Activated CD8-positive, alpha-beta memory T cell treated with anti-CD3 and anti-CD28 coated beads, Interleukin-2, amount 10 ng/mL, durations not matched to agents 7 days and 5 days (primary cell): ENCODE measurements around the gene ALDH16A1. TPM values are rescaled to one million over a fixed set of nuclear protein-coding genes. Genes with fewer than 3 reads are reported as not detected.

Experiments used
- ATAC-seq: fragments of 150-1000 bp; cut with Tn5 transposase; one replicate; pipeline ENCODE4 v1.10.0; 2021; ENCODE audit warnings: moderate library complexity
- CTCF ChIA-PET: fragments of 350-600 bp; sonication (Branson Sonifier 250); formaldehyde crosslinking; loops from one replicate; lab custom pipeline; 2021; ENCODE audit warnings: antibody characterized with exemption; lab: Charles Lee
- DNase-seq: peaks from one replicate; pipeline ENCODE4 v3.0.0-alpha.2; 2020
- H3K27ac Mint-ChIP-seq: one replicate; pipeline ENCODE4 v1.8.0; 2021; ENCODE audit warnings: mild to moderate bottlenecking, mixed read lengths
- H3K27me3 Mint-ChIP-seq: one replicate; pipeline ENCODE4 v1.8.0; 2021; ENCODE audit warnings: mixed read lengths
- H3K36me3 Mint-ChIP-seq: one replicate; pipeline ENCODE4 v1.8.0; 2021; ENCODE audit warnings: mild to moderate bottlenecking, mixed read lengths
- H3K4me1 Mint-ChIP-seq: one replicate; pipeline ENCODE4 v1.8.0; 2021; ENCODE audit warnings: mixed read lengths
- H3K4me3 Mint-ChIP-seq: one replicate; pipeline ENCODE4 v1.8.0; 2021; ENCODE audit warnings: mild to moderate bottlenecking, moderate library complexity, mixed read lengths
- H3K9me3 Mint-ChIP-seq: one replicate; pipeline ENCODE4 v1.8.0; 2022; ENCODE audit warnings: low read depth, mixed read lengths
- total RNA-seq, 2 experiments: library from RNA; stranded (reverse); gene quantifications; one replicate each; pipeline ENCODE4 v1.2.3, GENCODE V29; 2021

ALDH16A1 gene
- 10 to 100 TPM; 37.2 to 45.2 TPM for total RNA-seq

DNA sequence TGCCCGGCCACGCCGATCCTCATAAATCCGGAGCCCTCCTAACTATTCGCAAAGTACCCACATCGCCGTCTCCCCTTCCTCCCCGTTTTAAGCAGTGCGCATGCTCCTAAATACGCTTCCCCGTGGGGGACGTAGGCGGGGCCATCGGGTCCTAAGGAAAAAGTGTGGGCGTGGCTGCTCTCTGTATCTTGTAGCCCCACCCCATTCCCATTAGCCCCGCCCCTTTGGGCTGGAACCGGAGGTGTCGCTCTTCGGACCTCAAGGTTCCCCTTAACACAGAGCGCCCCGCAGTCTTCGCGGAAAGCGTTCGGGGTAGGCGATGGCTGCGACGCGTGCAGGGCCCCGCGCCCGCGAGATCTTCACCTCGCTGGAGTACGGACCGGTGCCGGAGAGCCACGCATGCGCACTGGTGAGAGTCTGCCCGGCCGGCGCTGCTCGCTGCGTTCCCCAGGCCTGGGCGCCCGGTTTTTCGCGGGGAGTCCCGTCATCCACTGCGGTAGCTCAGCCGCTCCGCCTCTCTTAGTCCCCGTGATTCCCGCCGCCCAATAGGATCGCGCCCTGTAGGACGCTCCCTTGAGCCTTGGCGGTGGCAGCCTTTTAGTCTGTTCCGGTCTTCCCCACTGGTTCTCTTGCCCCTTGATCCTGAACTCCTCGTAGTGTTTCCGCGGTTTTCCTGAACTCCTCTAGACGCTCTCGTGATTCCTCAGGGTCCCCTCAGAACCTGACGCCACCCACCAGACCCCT, at the start of gene ALDH16A1:
Gene ALDH16A1 (plus strand): TSS at position 213 of the 744 bp plus-strand sequence. CDS start 107 bp downstream, at position 320.
- Mint-ChIP-seq H3K4me3 (peak within 1 kb of the TSS; percentile 99), H3K27me3 (no peaks in the 10 kb centered on the region), H3K4me1 (peaks cover 63% of the 10 kb centered on the region), H3K36me3 (peaks cover 26% of the 10 kb centered on the region), H3K27ac (peak within 1 kb of the TSS; percentile 100), H3K9me3 (no peaks in the 10 kb centered on the region)
- peak; percentile 99 for DNase-seq
- ATAC-seq: peak; percentile 88
- CTCF ChIA-PET: interaction anchor here (0.9 to 14.2 kb wide), 9 partner anchors 8 to 356 kb away, joined by 3 to 185 read pairs (median 7); partner anchors contain the start of gene FLT3LG

DNA sequence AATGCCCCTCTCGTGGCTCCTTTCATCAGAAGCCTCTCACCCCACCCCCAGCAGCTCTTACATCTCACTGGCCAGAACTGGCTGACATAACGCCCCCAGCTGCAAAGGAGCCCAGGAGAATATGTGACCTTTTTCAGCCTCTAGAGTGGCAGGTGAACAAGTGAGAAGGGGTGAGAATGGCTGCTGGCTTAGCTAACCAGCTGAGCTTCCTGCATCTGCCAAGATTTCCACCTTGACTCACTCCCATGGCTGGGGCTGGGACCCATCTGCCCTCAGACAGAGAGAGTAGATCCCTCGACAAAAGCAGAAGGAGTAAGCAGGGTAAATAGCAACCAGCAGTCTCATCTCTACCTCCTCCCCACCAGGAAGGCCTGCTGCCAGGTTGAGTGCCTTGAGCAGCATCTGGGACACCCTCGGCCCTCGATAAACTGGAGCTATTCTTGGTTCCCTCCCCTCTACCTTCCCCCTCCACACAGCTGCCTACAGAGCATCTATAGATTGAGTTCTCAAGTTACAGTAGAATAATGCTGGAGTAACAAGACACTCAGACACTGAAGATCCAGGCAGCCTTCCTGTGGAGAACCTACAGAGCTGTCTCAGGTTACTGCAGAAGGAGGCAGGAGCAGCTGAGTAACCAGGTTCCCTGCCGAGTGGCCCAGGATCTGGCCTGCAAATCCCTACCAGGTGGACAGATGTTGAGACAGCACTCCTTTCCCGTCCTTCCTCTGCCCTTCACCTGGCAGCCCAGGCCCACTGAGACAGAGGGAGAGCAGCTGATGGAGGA, 49.4 kb upstream of the ALDH16A1 start:
- Mint-ChIP-seq H3K4me3 (no peak overlapping the region), H3K27ac (no peak overlapping the region), H3K4me1 (peaks cover 12% of the 10 kb centered on the region), H3K9me3 (no peaks in the 10 kb centered on the region), H3K27me3 (no peaks in the 10 kb centered on the region), H3K36me3 (no peaks in the 10 kb centered on the region)
- CTCF ChIA-PET: interaction anchor here (1.0 to 1.6 kb wide), 2 partner anchors 33 to 67 kb away, joined by 3 to 5 read pairs; no protein-coding TSS in a partner anchor
- no peak for DNase-seq
- no peak for ATAC-seq

DNA sequence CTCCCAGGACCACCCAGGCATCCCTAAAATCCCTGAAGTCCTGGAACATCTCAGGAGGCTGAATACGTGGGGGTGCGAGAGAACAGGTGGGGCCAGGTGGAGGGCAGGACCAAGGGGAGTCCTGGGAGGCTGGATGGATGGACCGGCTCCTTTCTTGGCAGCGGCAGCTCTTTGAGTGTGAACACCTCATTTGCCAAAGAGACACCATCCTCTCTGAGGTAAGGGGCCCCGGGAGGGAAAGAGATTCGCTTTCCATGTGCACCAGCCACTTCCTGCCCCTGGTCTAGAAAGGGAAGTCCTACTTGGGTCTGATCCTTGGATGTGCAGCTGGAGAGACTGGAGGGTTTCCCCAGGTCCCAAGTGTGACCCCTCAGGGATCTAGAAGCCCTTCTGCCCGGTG, 45.9 kb upstream of the ALDH16A1 start:
- Mint-ChIP-seq H3K27me3 (no peaks in the 10 kb centered on the region), H3K4me3 (no peak overlapping the region), H3K4me1 (peaks cover 39% of the 10 kb centered on the region), H3K27ac (no peak overlapping the region), H3K36me3 (no peaks in the 10 kb centered on the region), H3K9me3 (no peaks in the 10 kb centered on the region)
- CTCF ChIA-PET: interaction anchor here (1.4 to 2.7 kb wide), 6 partner anchors 12 to 67 kb away, joined by 3 to 11 read pairs (median 4); partner anchors contain the start of genes FLT3LG and GFY
- no peak for ATAC-seq
- DNase-seq: no peak

GRCh38 chr19:49407482-49408015, 45.5 kb upstream of the ALDH16A1 start:
- H3K9me3 Mint-ChIP-seq: no peaks in the 10 kb centered on the region
- CTCF ChIA-PET: interaction anchor here (1.5 to 2.7 kb wide), 4 partner anchors 11 to 66 kb away, joined by 3 to 11 read pairs (median 4); partner anchors contain the start of genes FLT3LG and GFY
- no peak for DNase-seq
- no peak overlapping the region for H3K4me3 Mint-ChIP-seq
- H3K4me1 Mint-ChIP-seq: peaks cover 41% of the 10 kb centered on the region
- H3K36me3 Mint-ChIP-seq: no peaks in the 10 kb centered on the region
- H3K27ac Mint-ChIP-seq: no peak overlapping the region
- H3K27me3 Mint-ChIP-seq: no peaks in the 10 kb centered on the region
- ATAC-seq: no peak

- no peaks in the 10 kb centered on the region for H3K27me3 Mint-ChIP-seq
- DNase-seq: no peak
- peak overlapping the region; percentile 85 for H3K27ac Mint-ChIP-seq
- ATAC-seq: no peak
- CTCF ChIA-PET: interaction anchor here (0.5 to 2.3 kb wide), 10 partner anchors 10 to 138 kb away, joined by 3 to 11 read pairs (median 4); partner anchors contain the start of gene GFY
- H3K4me3 Mint-ChIP-seq: peak overlapping the region; percentile 51
- H3K9me3 Mint-ChIP-seq: no peaks in the 10 kb centered on the region
- no peaks in the 10 kb centered on the region for H3K36me3 Mint-ChIP-seq
- H3K4me1 Mint-ChIP-seq: peaks cover 41% of the 10 kb centered on the region
Observed at GRCh38 chr19:49408816-49409440, 44.1 kb upstream of the ALDH16A1 start.

- ATAC-seq (peak; percentile 84), DNase-seq (peak; percentile 72)
- Mint-ChIP-seq H3K4me1 (peaks cover 41% of the 10 kb centered on the region), H3K27me3 (no peaks in the 10 kb centered on the region), H3K27ac (peak overlapping the region; percentile 85), H3K9me3 (no peaks in the 10 kb centered on the region), H3K4me3 (peak overlapping the region; percentile 51), H3K36me3 (no peaks in the 10 kb centered on the region)
- CTCF ChIA-PET: interaction anchor here (0.5 to 2.3 kb wide), 14 partner anchors 9 to 137 kb away, joined by 3 to 11 read pairs (median 4); partner anchors contain the start of gene GFY
Observed at GRCh38 chr19:49409441-49410029, 43.5 kb upstream of the ALDH16A1 start.

GRCh38 chr19:49411681-49412326, 41.2 kb upstream of the ALDH16A1 start:
- Mint-ChIP-seq H3K27me3 (peaks cover 3% of the 10 kb centered on the region), H3K4me1 (peaks cover 39% of the 10 kb centered on the region), H3K9me3 (no peaks in the 10 kb centered on the region), H3K36me3 (no peaks in the 10 kb centered on the region), H3K4me3 (no peak overlapping the region), H3K27ac (no peak overlapping the region)
- DNase-seq (no peak), ATAC-seq (no peak)
- CTCF ChIA-PET: interaction anchor here (0.7 to 1.6 kb wide), 4 partner anchors 10 to 213 kb away, joined by 3 to 5 read pairs (median 4); no protein-coding TSS in a partner anchor

- CTCF ChIA-PET: interaction anchor here (1.1 to 1.4 kb wide), 3 partner anchors 9 to 57 kb away, joined by 3 to 5 read pairs (median 4); no protein-coding TSS in a partner anchor
- H3K9me3 Mint-ChIP-seq: no peaks in the 10 kb centered on the region
- H3K27me3 Mint-ChIP-seq: peaks cover 15% of the 10 kb centered on the region
- no peaks in the 10 kb centered on the region for H3K36me3 Mint-ChIP-seq
- DNase-seq (no peak), ATAC-seq (no peak)
- H3K4me1 Mint-ChIP-seq: peaks cover 31% of the 10 kb centered on the region
- H3K27ac Mint-ChIP-seq: no peak overlapping the region
- no peak overlapping the region for H3K4me3 Mint-ChIP-seq
Observed at GRCh38 chr19:49413348-49413747, 39.7 kb upstream of the ALDH16A1 start.

- DNase-seq (no peak), ATAC-seq (no peak)
- Mint-ChIP-seq H3K27ac (no peak overlapping the region), H3K9me3 (no peaks in the 10 kb centered on the region), H3K36me3 (no peaks in the 10 kb centered on the region), H3K4me3 (no peak overlapping the region), H3K27me3 (peaks cover 23% of the 10 kb centered on the region), H3K4me1 (peaks cover 23% of the 10 kb centered on the region)
- CTCF ChIA-PET: interaction anchor here (1.1 to 1.4 kb wide), 3 partner anchors 8 to 56 kb away, joined by 4 to 5 read pairs (median 5); no protein-coding TSS in a partner anchor
Observed at GRCh38 chr19:49414256-49414655, 38.8 kb upstream of the ALDH16A1 start.

DNA sequence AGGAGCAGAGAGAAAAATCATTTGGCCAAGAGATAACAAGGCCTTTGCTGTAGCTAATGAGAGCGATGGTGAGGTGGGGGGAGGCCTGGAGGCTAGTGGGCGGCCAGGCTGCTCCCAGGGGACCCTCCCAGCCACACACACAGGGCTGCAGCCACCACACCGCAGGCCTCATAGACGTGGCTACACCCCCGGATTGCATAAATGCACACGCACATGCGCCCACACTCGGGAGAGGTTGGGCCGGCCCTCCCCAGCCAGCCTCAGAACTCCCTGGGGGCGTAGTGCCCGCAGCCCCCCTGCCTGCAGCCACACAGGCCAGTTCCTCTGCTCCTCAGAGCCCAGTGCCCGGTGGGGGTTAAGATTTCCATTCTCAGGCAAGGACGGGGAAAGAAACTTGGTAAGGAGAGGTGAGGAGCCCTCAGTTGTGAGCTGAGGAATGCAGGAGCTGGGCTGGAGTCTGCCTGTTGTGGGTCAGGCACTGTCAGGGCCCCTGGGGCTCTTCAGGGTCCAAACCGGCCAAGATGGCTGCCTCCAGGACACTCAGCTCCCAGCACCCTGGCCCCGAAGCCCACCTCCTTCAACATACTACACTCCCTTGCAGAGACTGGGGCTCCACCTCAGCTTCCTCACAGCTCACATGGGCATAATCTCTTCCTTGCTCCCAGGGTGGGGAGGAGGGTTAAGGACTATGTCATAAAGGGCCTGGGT, 37.8 kb upstream of the ALDH16A1 start:
- no peak overlapping the region for H3K27ac Mint-ChIP-seq
- DNase-seq (no peak), ATAC-seq (no peak)
- H3K27me3 Mint-ChIP-seq: peaks cover 33% of the 10 kb centered on the region
- H3K4me1 Mint-ChIP-seq: peaks cover 13% of the 10 kb centered on the region
- H3K4me3 Mint-ChIP-seq: no peak overlapping the region
- no peaks in the 10 kb centered on the region for H3K9me3 Mint-ChIP-seq
- no peaks in the 10 kb centered on the region for H3K36me3 Mint-ChIP-seq
- CTCF ChIA-PET: no interaction called here

DNA sequence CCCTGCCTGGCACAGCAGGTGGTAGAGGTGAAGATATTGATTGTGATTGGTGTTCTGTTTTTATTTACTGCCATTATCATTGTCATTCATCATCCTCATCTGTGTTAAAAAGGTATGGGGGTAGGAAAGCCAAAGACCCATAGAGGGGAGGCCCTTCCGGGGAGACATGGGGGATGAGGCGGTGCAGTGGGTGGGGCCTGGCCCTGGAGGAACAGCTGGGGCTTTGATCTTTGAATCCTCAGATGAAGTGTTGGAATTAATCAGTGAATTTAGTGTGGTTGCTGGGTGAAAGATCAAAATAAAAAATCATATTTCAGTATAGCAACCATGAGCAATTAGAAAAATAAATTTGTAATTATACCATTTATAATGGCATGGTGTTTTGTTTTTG, 37.2 kb upstream of the ALDH16A1 start:
- no peaks in the 10 kb centered on the region for H3K36me3 Mint-ChIP-seq
- ATAC-seq: no peak
- no peaks in the 10 kb centered on the region for H3K9me3 Mint-ChIP-seq
- H3K4me3 Mint-ChIP-seq: no peak overlapping the region
- H3K27ac Mint-ChIP-seq: no peak overlapping the region
- H3K27me3 Mint-ChIP-seq: peaks cover 38% of the 10 kb centered on the region
- peaks cover 12% of the 10 kb centered on the region for H3K4me1 Mint-ChIP-seq
- CTCF ChIA-PET: no interaction called here
- no peak for DNase-seq
